HUES6 (cell line): ENCODE measurements around the gene CADM2.

Experiments
- H3K27ac ChIP-seq: 2 replicates; pipeline ENCODE4 v1.7.0; 2013; ENCODE audit warnings: low read depth, mild to moderate bottlenecking, low read length, inconsistent platforms
- H3K27me3 ChIP-seq: 2 replicates; pipeline ENCODE4 v1.6.1; 2013; ENCODE audit warnings: low read length; ENCODE audit not compliant: control insufficient read depth, insufficient read depth
- H3K36me3 ChIP-seq: 2 replicates; pipeline ENCODE4 v1.6.1; 2013; ENCODE audit warnings: low read length; ENCODE audit not compliant: control insufficient read depth, insufficient read depth
- H3K4me1 ChIP-seq: 2 replicates; pipeline ENCODE4 v1.6.1; 2013; ENCODE audit warnings: low read length; ENCODE audit not compliant: control insufficient read depth, insufficient read depth
- H3K4me3 ChIP-seq: 2 replicates; pipeline ENCODE4 v1.5.1; 2013; ENCODE audit warnings: low read depth, low read length
- H3K9ac ChIP-seq: one replicate; pipeline ENCODE4 v1.6.1; 2013; ENCODE audit warnings: mild to moderate bottlenecking, low read length
- H3K9me3 ChIP-seq: 2 replicates; pipeline ENCODE4 v1.6.1; 2013; ENCODE audit warnings: low read depth, low read length; ENCODE audit not compliant: control insufficient read depth, insufficient read depth

CADM2 gene

DNA sequence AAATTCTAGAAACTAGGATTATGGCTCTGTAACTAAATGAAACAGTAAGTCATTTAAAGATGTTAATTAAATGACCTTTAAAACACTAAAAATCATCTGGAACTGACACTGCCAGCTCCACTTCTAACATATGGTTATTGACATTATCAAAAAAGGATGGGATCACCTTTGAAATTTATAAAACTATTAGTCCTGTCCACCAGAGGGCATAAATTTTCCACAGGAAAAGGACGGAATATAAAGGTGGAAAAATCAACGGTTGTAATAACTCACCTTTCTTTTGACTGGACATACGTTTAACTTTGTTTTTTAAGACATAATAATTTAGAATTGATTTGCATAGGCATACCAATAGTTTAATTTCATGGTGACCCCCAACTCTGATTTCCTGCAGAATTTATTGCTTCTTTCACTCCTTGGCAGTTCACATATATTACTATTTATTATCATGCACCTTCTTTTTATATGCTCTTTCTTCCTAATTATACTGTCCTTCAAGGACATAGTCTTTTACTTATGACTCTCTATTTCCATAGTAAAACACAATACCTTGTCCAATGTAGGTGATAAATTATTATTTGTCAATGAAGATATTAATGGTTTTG, 345.7 kb downstream of the CADM2 start:
- no peak overlapping the region for H3K4me3 ChIP-seq
- H3K27ac ChIP-seq: no peak overlapping the region
- no peaks in the 10 kb centered on the region for H3K27me3 ChIP-seq
- H3K9me3 ChIP-seq: no peaks in the 10 kb centered on the region
- H3K36me3 ChIP-seq: no peaks in the 10 kb centered on the region
- no peaks in the 10 kb centered on the region for H3K4me1 ChIP-seq
- H3K9ac ChIP-seq: no peak overlapping the region

- Histone ChIP-seq H3K36me3 (no peaks in the 10 kb centered on the region), H3K27me3 (no peaks in the 10 kb centered on the region), H3K4me3 (no peak overlapping the region)
Observed at GRCh38 chr3:85312331-85312730, 353.5 kb downstream of the CADM2 start.

DNA sequence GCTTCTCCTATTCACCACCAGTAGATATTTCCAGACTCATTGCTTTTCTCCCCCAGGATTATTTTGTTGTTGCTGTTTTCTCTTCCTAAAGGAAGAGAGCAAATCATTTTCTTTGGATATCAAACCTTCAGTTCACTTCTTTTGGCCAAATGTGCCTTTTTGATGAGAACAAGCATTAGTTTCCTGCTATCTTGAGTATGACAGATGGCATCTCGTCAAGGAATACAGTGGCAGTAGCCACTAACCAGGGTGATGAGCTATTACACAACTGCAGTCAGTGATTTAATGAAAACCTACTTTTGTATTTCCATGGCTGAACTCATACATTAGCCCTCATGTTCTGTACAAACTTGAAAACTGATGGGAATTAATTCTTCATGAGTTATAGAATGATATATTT, 354.6 kb downstream of the CADM2 start:
- Histone ChIP-seq H3K4me1 (no peaks in the 10 kb centered on the region), H3K9me3 (no peaks in the 10 kb centered on the region), H3K27ac (no peak overlapping the region), H3K36me3 (no peaks in the 10 kb centered on the region), H3K27me3 (no peaks in the 10 kb centered on the region), H3K9ac (no peak overlapping the region), H3K4me3 (no peak overlapping the region)

More at GRCh38 chr3:85312331-85312730, 353.5 kb downstream of the CADM2 start:
- H3K27ac ChIP-seq: no peak overlapping the region
- no peak overlapping the region for H3K9ac ChIP-seq
- no peaks in the 10 kb centered on the region for H3K9me3 ChIP-seq
- H3K4me1 ChIP-seq: no peaks in the 10 kb centered on the region

- H3K36me3 ChIP-seq: no peaks in the 10 kb centered on the region
Observed at GRCh38 chr3:85316252-85316651, 357.5 kb downstream of the CADM2 start.

GRCh38 chr3:85321892-85322291, 363.1 kb downstream of the CADM2 start:
- Histone ChIP-seq H3K4me3 (no peak overlapping the region), H3K27ac (no peak overlapping the region), H3K9me3 (no peaks in the 10 kb centered on the region), H3K9ac (no peak overlapping the region), H3K36me3 (no peaks in the 10 kb centered on the region), H3K27me3 (no peaks in the 10 kb centered on the region), H3K4me1 (no peaks in the 10 kb centered on the region)

More at GRCh38 chr3:85316252-85316651, 357.5 kb downstream of the CADM2 start:
- Histone ChIP-seq H3K27me3 (no peaks in the 10 kb centered on the region), H3K27ac (no peak overlapping the region), H3K9me3 (no peaks in the 10 kb centered on the region), H3K4me3 (no peak overlapping the region), H3K9ac (no peak overlapping the region), H3K4me1 (no peaks in the 10 kb centered on the region)

GRCh38 chr3:85330071-85330470, 371.3 kb downstream of the CADM2 start:
- Histone ChIP-seq H3K4me3 (no peak overlapping the region), H3K4me1 (no peaks in the 10 kb centered on the region), H3K27me3 (no peaks in the 10 kb centered on the region), H3K27ac (no peak overlapping the region), H3K36me3 (no peaks in the 10 kb centered on the region), H3K9ac (no peak overlapping the region), H3K9me3 (no peaks in the 10 kb centered on the region)

DNA sequence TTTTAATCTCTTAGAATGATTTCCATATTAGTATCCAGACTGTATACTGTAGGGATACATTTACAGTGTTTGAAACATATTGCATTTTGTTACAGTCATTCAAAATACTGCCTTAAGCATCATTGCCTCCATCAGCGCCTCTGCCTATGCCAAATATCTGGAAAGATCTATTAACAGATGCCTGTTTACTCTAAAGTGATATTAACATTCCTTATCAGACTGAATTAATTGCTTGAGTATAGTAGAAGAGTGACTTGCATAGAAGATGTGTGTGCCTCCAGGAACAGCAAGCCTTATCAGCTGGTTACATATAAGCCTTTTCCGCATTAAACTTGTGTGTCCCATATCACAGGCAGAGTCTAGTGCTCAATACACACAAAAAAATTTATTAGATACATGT, 379.1 kb downstream of the CADM2 start:
- Histone ChIP-seq H3K27me3 (no peaks in the 10 kb centered on the region), H3K27ac (no peak overlapping the region), H3K4me1 (no peaks in the 10 kb centered on the region), H3K36me3 (no peaks in the 10 kb centered on the region), H3K9me3 (no peaks in the 10 kb centered on the region), H3K9ac (no peak overlapping the region), H3K4me3 (no peak overlapping the region)

GRCh38 chr3:85342915-85343314, 384.1 kb downstream of the CADM2 start:
- Histone ChIP-seq H3K4me3 (no peak overlapping the region), H3K9me3 (no peaks in the 10 kb centered on the region), H3K36me3 (no peaks in the 10 kb centered on the region), H3K27me3 (no peaks in the 10 kb centered on the region), H3K4me1 (no peaks in the 10 kb centered on the region), H3K9ac (no peak overlapping the region), H3K27ac (no peak overlapping the region)

DNA sequence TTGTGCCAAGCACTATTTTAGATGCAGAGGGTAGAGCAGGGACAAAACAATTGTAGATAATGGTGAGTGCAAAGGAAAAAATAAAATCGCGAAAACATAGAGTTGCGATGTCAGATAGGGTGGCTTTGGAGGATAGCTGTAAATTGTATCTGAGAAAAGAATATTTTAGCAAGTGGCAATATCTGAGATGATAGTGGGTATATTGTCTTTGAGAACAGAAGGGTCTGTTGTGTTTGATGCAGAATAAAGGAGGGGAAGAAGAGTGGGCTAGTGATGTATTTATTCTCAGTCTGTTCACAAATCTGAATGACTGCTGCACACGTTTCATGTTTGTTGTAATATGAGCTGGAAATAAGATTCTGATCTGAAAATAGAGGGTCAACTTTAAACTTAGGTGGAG, 396.8 kb downstream of the CADM2 start:
- Histone ChIP-seq H3K27ac (no peak overlapping the region), H3K27me3 (no peaks in the 10 kb centered on the region), H3K4me3 (no peak overlapping the region), H3K9me3 (no peaks in the 10 kb centered on the region), H3K36me3 (no peaks in the 10 kb centered on the region), H3K4me1 (no peaks in the 10 kb centered on the region), H3K9ac (no peak overlapping the region)

DNA sequence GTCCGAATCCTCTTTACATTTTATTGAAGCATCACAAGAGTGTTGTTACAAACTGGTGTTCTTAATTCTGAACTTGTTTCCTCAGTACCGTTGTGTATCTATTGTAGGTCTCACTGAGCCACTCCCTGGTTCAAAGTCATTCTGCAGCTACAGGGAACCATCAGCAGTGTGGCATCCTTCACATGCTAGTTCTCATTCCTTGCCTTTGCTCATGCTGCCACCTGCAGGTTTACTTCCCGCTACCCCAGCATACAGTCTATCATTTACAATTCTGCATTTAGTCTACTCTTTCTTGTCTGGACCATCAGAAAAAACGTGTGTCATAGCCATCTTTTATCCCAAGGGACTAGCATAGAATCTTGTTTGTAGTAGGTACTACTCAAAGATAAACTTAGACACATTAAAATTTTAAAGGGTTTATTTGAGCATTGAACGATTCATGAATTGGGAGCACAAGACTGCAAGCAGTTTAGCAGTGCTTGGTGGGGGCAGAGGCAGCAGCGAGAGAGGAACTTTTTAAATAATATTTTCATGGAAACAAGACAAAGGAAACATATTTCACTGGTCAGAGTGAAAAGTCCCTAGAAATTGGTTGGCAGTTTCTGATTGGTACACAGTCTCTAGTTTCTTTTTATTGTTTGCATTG, 402.1 kb downstream of the CADM2 start:
- no peaks in the 10 kb centered on the region for H3K9me3 ChIP-seq
- H3K9ac ChIP-seq: no peak overlapping the region
- no peaks in the 10 kb centered on the region for H3K36me3 ChIP-seq
- H3K4me1 ChIP-seq: no peaks in the 10 kb centered on the region
- no peak overlapping the region for H3K27ac ChIP-seq
- H3K4me3 ChIP-seq: no peak overlapping the region
- H3K27me3 ChIP-seq: no peaks in the 10 kb centered on the region

GRCh38 chr3:85364296-85364909, 405.6 kb downstream of the CADM2 start:
- no peak overlapping the region for H3K4me3 ChIP-seq
- no peaks in the 10 kb centered on the region for H3K36me3 ChIP-seq
- H3K27ac ChIP-seq: no peak overlapping the region
- no peak overlapping the region for H3K9ac ChIP-seq
- no peaks in the 10 kb centered on the region for H3K4me1 ChIP-seq
- H3K27me3 ChIP-seq: no peaks in the 10 kb centered on the region
- H3K9me3 ChIP-seq: no peaks in the 10 kb centered on the region
